ENCODE results near the gene RNF8. TPM values are rescaled to one million over a fixed set of nuclear protein-coding genes. Genes with fewer than 3 reads are reported as not detected.
A peak's percentile ranks its signal among the peaks of the same experiment; 100 is the strongest.
"Not testable (repeated sequence)": the region's sequence is repeated elsewhere in the genome, so short reads cannot be mapped to it uniquely, and the experiment has no call there.

RNF8 gene, protein sequence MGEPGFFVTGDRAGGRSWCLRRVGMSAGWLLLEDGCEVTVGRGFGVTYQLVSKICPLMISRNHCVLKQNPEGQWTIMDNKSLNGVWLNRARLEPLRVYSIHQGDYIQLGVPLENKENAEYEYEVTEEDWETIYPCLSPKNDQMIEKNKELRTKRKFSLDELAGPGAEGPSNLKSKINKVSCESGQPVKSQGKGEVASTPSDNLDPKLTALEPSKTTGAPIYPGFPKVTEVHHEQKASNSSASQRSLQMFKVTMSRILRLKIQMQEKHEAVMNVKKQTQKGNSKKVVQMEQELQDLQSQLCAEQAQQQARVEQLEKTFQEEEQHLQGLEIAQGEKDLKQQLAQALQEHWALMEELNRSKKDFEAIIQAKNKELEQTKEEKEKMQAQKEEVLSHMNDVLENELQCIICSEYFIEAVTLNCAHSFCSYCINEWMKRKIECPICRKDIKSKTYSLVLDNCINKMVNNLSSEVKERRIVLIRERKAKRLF
- 13.1 TPM for total RNA-seq
- long read RNA-seq, full-length matches to known transcripts = 18 of 30 reads
- long read RNA-seq, partial matches to known transcripts = 3 of 30 reads
- long read RNA-seq, other reads (novel, unspliced or antisense) = 9 of 30 reads

DNA sequence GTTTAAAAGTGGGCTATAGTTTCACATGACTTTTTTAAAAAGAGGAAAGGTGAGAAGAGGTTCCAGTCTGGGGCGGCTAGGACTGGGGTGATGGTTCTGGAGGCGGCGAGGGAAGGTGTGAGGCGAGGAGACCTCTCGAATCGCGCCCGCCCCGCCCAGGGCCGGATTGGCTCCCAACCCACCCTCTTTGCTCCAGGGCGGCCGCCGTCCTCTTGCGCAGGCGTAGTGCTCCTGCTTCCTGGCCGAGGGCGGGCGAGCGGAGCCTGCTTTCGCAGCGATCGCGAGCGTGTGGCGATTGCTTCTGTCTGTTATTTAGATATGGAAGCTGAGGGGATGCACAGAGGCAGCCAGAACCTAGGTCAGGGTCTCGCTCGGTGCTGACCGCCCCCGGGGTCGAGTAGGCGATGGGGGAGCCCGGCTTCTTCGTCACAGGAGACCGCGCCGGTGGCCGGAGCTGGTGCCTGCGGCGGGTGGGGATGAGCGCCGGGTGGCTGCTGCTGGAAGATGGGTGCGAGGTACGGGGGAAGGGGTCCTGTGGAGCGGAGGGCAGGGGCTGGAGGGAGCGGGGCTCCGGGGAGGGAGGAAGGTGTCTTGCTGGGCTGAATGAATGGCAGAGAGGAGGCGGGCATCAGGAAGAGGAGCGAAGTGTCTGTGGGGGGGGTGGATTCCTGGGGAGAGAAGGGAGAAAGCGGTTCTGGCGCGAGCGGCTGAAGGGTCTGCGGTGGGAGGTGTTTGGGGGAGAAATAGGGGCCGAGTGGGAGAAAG, at the start of gene RNF8:
RNF8 (plus strand) TSS at position 223 of the 765 bp plus-strand sequence; CDS start at position 405, 182 bp downstream.
- TF ChIP-seq, protein P1, sequence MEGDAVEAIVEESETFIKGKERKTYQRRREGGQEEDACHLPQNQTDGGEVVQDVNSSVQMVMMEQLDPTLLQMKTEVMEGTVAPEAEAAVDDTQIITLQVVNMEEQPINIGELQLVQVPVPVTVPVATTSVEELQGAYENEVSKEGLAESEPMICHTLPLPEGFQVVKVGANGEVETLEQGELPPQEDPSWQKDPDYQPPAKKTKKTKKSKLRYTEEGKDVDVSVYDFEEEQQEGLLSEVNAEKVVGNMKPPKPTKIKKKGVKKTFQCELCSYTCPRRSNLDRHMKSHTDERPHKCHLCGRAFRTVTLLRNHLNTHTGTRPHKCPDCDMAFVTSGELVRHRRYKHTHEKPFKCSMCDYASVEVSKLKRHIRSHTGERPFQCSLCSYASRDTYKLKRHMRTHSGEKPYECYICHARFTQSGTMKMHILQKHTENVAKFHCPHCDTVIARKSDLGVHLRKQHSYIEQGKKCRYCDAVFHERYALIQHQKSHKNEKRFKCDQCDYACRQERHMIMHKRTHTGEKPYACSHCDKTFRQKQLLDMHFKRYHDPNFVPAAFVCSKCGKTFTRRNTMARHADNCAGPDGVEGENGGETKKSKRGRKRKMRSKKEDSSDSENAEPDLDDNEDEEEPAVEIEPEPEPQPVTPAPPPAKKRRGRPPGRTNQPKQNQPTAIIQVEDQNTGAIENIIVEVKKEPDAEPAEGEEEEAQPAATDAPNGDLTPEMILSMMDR (IDR thresholded peaks at IDR 0.05) = no peak
- peak within 1 kb of the TSS; percentile 67 for H3K27ac ChIP-seq
- ATAC-seq = peak; percentile 98 to 99

DNA sequence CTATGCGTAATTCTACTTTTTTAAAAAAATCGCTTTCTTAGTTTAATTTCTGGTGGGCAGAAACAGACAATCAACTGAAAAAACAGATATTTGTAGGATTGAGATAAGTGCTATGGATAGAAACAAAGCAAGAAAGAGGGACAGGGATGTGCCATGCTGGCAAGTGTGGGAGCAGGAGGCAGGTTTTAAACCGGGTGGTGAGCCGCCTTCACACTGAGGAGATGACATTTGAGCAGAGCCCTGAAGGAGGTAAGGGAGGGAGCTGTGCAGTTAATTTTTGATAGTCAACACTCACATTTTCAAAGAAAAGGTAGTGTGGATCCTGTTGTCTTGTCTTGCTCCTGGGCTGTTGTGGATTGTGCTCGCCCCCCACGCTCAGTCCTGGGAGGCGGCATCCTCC, 49.0 kb upstream of the RNF8 start:
- intact Hi-C loops (cut with DNase I) = no loop called here
- H3K9me3 ChIP-seq = no peaks in the 10 kb centered on the region
- H3K36me3 ChIP-seq = peaks cover 38% of the 10 kb centered on the region
- H3K4me1 ChIP-seq = peaks cover 6% of the 10 kb centered on the region
- no peak overlapping the region for H3K27ac ChIP-seq
- H3K27me3 ChIP-seq (ENCODE audit: low read depth) = no peaks in the 10 kb centered on the region
- no peak for DNase-seq
- no peak overlapping the region for H3K4me3 ChIP-seq
- TF ChIP-seq, protein P1 (IDR thresholded peaks at IDR 0.05) = no peak
- no peak for ATAC-seq

More for the DNA sequence above, at the start of gene RNF8:
- H3K9me3 ChIP-seq = no peaks in the 10 kb centered on the region
- intact Hi-C loops (cut with DNase I) = no loop called here
- peak within 1 kb of the TSS; percentile 94 for H3K4me3 ChIP-seq
- peak; percentile 95 for DNase-seq
- no peaks in the 10 kb centered on the region for H3K36me3 ChIP-seq
- no peaks in the 10 kb centered on the region for H3K27me3 ChIP-seq (ENCODE audit: low read depth)
- no peaks in the 10 kb centered on the region for H3K4me1 ChIP-seq

DNA sequence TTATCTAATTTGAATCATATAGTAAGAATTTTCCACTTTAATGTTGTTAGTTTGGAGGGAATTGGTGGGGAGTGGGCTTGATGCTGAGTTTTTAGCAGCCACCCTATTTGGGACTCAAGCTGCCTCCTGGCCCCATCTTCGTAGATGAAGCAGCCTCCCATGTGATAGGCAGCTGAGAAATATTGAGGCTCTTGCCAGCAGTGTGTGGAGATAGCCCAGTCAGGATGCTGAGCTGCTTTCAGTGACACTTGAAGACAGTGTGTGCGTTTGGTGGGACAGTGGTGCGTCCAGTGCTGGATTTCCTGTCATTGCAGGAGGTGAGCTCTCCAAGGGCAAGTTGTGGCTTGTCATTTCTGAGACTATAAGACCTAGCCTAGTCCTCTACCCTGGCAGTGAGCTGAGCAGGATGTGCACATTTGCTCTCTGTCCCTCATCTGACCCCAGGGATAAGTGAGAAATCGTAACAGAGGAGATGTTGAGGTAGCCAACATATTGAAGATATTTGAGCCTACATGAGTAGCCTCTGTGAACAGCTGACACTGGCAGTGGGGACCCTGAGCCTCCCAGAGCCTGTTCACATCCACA, 47.9 kb upstream of the RNF8 start:
- TF ChIP-seq, protein P1 (IDR thresholded peaks at IDR 0.05) = no peak
- no peak for ATAC-seq
- H3K36me3 ChIP-seq = peaks cover 38% of the 10 kb centered on the region

DNA sequence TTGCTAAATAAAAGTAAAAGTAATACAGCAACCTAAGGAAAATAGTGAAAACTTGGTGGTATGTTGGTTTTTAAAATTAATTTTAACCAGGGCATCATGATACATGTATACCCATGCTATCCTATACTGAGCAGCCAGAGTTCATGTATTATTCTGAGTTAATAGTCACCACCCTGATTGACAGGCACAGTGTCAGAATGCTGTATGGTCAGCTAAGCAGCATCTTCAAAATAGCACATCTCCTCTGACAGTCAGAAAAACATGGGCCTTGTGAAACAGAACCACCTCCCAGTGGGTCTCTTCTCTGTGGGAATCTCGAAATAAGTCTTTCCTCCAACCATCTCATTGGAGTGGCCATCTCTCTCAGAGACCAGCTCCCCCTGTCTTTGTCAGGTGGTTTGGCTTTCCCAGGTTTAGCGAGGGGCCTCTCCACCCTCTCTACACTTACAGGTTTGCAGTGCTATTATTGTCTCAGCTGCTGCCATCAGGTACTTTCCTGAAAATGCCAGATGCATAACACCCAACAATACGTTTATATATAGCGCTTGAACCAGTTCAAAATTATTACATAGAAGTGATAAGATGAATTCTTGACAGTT, 47.1 kb upstream of the RNF8 start:
- Histone ChIP-seq H3K9me3 (no peaks in the 10 kb centered on the region), H3K4me1 (peaks cover 6% of the 10 kb centered on the region), H3K27me3 (ENCODE audit: low read depth) (no peaks in the 10 kb centered on the region), H3K4me3 (no peak overlapping the region), H3K27ac (no peak overlapping the region), H3K36me3 (peaks cover 32% of the 10 kb centered on the region)
- no peak for DNase-seq
- ATAC-seq = no peak
- TF ChIP-seq, protein P1 (IDR thresholded peaks at IDR 0.05) = no peak
- intact Hi-C loops (cut with DNase I) = no loop called here

More for the DNA sequence above, 47.9 kb upstream of the RNF8 start:
- no peak for DNase-seq
- Histone ChIP-seq H3K27me3 (ENCODE audit: low read depth) (no peaks in the 10 kb centered on the region), H3K9me3 (no peaks in the 10 kb centered on the region), H3K27ac (no peak overlapping the region), H3K4me3 (no peak overlapping the region), H3K4me1 (peaks cover 6% of the 10 kb centered on the region)
- intact Hi-C loops (cut with DNase I) = no loop called here

DNA sequence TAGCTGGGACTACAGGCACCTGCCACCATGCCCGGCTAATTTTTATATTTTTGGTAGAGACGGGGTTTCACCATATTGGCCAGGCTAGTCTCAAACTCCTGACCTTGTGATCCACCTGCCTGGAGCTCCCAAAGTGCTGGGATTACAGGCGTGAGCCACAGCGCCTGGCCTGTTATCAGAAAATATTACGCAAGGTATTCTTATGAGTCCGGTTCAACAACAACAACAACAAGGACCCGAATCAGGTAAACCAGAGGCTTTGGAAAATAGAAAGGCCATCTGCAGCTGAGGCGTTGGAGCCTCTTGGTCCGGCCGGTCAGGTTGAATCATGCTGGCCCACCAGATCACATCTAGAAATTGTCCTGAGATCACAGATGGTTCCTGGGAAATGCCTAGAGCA, 46.3 kb upstream of the RNF8 start:
- H3K27me3 ChIP-seq (ENCODE audit: low read depth); intact Hi-C loops (cut with DNase I); H3K4me3 ChIP-seq; DNase-seq; H3K27ac ChIP-seq; H3K4me1 ChIP-seq; H3K9me3 ChIP-seq: not testable (repeated sequence)
- H3K36me3 ChIP-seq = peaks cover 26% of the 10 kb centered on the region
- peak; percentile 15 to 38 for ATAC-seq

Measured in lower lobe of right lung (tissue), 2 donors.